SH-SY5Y (cell line): ENCODE measurements around the gene GBP3.

Experiments
- GATA2 ChIP-seq: IDR thresholded peaks from 2 replicates; pipeline ENCODE4 v1.6.1; 2011; ENCODE audit warnings: mild to moderate bottlenecking, low read depth, low read length
- GATA3 ChIP-seq: IDR thresholded peaks from 2 replicates; pipeline ENCODE4 v1.6.1; 2011; ENCODE audit warnings: low read depth, mild to moderate bottlenecking, low read length, moderate library complexity

Gene GBP3

DNA sequence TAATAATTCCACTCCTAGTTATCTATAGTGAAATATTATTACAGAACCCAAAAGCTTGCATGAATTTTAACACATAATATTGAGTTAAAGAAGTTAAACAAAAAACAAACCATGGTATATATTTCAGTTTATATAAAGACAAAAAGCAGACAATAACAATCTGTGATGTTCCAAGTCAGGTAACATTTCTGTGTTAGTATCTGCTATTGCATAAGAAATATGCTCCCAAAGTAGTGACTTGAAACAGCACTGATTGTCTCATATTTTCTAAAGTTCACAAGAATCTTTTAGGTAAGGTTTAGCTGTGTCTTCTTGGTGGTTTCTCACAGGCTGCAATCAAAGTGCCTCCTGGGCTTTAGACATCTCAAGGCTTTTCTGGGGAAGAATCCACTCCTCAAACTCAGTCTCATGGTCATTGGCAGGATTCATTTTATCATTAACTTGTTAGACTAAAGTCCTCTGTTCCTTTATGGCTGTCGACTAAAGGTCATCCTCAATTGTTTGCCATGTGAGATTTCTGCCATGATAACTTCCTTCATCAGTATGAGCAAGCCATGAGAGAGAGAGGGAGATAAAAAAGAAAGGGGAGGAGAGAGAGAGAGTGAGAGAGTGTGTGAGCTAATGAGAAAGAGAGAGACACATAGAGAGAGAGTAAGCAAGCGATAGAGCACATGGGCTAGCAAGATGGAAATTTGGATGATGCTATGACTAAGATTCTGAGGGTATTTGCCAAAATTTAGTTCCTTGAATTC, 22.5 kb upstream of the GBP3 start:
- TF ChIP-seq GATA2 (no peak), GATA3 (no peak)

DNA sequence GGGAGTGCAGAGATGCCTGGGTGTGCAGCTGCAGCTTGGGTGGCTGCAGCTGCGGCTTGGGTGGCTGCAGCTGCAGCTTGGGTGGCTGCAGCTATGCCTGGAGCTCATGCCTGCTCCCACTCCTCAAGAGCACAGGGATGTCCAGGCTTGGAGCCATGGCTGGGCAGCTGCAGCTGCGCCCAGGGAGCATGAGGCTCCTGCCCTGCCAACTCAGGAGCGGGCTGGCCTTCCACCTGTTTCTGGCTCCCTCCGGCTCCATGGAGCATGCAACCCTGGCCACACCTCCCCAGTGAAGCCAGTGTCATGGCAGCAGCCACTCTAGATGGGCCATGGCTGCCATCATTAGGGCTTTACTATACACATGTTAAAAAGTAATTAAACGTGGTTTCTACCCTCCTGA, 21.3 kb upstream of the GBP3 start:
- TF ChIP-seq GATA3 (no peak), GATA2 (no peak)

DNA sequence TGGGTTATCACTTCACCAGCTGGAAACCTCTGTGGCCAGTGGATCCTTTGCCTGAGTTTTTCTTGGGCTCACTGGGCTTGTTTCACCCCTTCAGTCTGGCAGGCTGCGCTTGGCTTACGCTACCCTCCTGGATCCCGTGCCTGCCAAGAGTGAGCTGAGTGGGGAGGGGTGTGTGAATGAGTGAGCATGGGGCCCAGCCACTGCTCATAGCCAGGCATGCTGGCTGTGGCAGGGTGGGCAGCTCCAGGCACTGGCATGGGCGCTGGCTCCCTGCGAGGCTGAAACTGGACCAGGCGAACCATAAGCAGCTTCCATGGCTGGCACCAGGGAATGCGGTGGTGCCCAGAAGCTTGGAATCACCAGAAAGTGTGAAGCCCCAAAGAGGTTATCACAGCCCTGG, 19.8 kb upstream of the GBP3 start:
- TF ChIP-seq GATA3 (no peak), GATA2 (no peak)

DNA sequence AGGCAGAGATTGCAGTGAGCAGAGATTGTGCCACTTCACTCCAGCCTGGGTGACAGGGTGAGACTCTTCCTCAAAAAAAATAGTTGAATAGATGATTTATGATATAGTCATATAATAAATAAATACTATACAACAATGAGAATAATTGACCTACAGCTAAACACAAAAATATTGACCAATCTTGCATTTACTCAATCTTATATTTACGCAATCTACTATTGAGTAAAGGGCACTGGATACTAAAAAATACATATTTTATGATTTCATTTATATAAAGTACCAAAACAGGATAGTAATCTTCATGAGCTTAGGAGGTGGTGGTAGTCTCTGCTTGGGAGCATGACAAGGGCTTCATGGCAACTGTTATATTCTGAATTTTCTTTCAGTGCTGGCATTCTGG, 19.1 kb upstream of the GBP3 start:
- TF ChIP-seq GATA3, result no peak
- TF ChIP-seq GATA2, result no peak

DNA sequence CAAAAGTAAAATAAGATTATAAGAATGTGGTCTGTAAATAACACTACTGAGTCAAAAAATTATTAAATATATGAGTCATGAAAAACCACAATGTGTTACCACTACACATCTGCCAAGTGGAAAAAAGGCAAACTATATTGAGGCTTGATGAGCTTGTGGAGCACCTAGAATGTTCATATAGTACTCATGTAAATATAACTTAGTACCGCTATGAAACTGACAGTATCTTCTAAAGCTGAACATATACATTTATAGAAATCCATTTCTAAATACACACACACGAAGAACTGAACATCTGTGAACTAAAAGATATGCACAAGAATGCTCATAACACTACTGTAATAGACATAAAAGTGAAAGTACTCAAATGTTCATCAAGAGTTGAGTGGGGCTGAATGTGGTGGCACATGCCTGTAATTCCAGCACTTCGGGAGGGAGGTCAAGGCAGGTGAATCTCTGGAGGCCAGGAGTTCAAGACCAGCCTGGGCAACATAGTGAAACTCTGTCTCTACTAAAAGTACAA, 18.5 kb upstream of the GBP3 start:
- TF ChIP-seq GATA2 (no peak), GATA3 (no peak)

DNA sequence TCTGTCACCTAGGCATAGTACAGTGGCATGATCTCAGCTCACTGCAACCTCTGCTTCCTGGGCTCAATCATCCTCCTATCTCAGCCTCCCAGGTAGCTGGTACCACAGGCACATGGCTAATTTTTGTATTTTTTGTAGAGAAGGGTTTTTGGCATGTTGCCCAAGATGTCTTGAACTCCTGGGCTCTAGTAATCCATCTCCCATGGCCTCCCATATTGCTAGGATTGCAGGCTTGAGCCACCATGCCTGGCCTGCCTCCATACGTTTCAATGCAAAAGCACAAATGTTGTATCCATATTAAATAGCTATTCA, 17.6 kb upstream of the GBP3 start:
- TF ChIP-seq GATA3 (no peak), GATA2 (no peak)

DNA sequence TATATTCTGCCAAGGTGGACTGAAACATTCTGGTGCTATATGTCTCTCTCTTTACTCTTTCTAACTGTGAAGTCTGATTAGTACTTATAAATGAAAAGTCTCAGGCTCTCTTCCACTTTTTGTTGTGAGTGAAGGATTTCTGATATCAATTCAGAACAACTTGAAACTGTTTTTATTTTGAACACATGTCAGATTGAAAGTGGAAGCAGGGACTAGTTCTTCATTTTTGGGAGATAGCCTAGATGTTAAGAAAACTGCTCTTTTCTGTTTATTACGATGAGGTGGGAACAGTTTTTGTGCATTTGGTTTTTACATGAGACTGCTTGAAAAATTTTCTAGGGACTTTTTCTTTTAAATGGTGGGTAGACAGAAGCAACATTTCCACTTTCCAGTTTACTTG, 14.5 kb upstream of the GBP3 start:
- TF ChIP-seq GATA3 (no peak), GATA2 (no peak)

DNA sequence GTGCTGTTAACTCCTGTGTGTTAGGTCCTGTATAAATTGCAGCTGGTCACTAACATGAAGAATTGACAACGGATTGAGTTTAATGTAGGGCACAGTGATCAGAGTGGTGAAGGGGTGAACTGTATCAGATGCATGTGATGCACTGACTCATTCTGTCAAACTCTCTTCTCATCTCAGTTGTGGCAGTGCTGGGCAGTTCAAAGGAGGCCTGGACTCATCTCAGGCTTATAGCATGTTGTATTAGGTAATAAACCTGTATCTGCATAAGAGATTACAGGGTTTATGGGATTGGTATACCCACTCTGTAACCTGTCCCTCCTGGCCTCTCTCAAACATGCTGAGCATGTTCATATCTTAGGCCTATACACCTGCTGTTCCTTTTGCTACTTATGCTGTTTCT, 12.4 kb upstream of the GBP3 start:
- TF ChIP-seq GATA2 (no peak), GATA3 (no peak)

DNA sequence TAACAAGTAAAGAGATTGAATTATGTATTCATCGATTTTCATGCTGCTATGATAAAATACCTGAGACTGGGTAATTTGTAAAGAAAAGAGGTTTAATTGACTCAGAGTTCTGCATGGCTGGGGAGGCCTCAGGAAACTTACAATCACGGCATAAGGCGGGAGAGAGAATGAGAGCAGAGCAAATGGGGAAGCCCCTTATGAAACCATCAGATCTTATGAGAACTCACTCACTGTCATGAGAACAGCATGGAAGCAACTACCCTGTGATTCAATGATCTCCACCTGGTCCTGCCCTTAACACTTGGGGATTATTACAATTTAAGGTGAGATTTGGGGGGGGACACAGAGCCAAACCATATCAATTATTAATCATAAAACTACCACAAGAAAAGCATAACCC, 3.3 kb upstream of the GBP3 start:
- TF ChIP-seq GATA2 (no peak), GATA3 (no peak)

DNA sequence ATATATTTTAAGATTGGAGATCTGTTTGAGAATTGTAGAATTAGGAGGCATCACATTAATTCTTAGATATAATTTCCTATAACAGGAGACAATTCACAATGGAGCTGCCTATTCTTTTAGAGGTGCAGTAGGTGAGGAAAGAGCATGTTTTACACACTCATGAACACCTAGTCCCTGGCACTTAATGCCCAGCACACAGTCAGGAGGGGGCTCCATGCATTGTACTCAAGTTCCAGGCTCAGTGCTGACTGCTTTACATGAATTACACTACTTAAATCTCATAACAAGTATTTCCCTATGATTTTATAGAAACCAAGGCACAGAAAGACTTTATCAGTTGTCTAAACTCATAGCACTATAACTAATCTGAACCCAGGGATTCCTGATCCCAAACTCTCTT, 360 bp upstream of the GBP3 start:
- TF ChIP-seq GATA2, result no peak
- TF ChIP-seq GATA3, result no peak

DNA sequence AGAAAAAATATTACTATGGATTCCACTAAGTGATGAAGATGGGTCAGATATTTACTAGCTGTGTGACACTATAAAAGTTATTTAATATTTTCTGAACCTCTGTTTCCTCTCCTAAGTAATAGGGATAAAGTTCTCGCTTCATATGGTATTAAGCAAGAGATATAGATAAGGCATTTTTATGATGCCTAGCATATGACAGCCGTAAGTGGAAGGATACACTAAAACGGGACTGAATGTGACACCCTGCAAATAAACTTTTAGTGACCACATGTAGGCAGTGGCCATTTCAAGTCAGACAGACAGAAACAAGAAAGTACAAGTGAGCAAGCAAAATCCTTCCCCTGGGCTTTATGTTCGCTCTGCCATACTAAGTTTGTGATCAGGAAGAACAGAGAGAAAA, 14.2 kb downstream of the GBP3 start:
- TF ChIP-seq GATA2 (no peak), GATA3 (no peak)

DNA sequence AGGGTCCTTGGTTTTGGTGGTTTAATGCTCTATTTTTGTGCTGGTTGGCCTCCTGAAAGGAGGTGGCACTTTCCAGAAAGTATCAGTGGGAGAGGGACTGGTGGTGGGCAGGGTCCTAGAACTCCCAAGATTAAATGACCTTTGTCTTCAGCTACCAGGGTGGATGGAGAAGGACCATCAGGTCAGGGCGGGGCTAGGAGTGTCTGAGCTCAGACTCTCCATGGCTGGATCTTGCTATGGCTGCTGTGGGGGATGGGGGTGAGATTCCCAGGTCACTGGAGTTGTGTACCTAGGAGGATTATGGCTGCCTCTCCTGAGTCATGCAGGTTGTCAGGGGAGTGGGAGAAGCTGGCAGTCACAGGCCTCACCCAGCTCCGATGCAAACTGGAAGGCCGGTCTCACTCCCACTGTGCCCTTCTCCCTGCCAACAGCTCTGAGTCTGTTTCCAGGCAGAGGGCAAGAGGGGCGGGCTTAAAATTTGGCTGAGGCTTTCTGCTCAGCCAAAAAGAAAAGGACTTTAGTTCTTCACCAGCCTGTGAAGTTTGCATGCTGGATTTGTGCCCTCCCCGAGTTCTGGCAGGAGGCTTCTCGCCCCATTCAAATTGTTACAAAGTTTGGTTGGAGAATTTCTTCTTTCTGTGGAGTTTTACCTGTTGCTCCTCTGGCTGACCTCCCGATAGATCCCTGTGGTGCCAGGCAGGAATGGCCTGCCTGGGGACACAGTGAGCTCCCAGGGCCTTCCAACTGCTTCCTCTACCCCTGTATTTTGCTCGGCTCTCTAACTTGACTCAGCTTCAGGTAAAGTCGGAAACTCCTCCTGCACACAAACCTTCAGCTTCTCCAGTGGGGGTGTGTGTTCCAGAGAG, 17.1 kb downstream of the GBP3 start:
- TF ChIP-seq GATA2 (no peak), GATA3 (no peak)

DNA sequence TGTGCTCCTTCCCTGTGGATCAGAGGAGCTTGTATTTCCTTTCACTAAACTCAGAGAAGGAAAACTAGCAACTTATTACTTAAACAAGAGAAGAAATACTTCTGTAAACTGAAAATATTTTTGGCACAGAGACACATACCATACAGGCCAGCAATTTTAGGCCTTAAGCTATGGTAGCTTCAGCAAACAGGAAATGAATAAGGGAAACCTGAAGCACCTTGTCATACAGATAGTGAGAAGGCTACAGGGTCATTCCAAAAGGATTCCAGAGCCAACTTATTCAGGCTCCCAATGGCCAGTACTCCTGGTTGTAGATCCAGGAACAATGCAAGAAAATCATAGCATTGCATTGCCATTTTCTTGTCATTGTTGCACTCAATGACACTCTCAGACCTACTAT, 21.2 kb downstream of the GBP3 start:
- TF ChIP-seq GATA2, result no peak
- TF ChIP-seq GATA3, result no peak

DNA sequence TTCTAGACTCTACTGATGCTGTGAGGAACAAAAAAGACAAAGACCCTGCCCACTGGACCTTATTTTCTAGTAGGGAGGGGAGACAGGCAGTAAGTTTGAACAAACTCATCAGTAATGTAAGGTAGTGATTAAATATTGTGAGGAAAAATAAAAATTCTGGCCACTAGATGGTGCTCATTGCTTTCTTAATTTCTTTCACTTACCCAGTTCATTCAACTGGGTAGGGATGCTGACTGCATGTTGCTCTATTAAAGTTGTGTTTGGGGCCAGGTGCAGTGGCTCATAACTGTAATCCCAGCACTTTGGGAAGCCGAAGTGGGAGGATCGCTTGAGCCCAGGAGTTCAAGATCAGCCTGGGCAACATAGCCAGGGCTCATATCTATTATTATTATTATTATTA, 23.9 kb downstream of the GBP3 start:
- no peak for TF ChIP-seq GATA3

DNA sequence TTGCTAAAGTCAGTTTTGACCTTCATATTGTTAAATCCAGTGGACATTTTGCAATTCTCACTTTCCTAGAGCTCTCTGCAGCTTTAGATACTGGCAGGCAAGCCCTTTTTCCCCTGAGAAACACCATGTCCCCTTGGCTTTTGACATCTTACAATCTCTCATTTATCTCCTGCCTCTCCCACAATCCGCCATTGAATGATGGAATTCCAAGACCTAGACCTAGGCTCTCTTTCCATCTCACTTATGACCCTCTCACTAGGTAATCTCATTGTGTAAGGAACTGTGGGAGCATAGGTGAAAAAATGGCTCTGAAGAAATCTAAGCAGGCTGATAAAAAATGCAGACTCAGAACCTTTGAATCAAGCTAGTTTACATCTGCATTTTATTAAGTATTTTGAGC, 32.2 kb downstream of the GBP3 start:
- TF ChIP-seq GATA3, result no peak
- no peak for TF ChIP-seq GATA2
